ENCODE results near the gene DPH1.
"Not testable (repeated sequence)": the region's sequence is repeated elsewhere in the genome, so short reads cannot be mapped to it uniquely, and the experiment has no call there.

The DPH1 gene

DNA sequence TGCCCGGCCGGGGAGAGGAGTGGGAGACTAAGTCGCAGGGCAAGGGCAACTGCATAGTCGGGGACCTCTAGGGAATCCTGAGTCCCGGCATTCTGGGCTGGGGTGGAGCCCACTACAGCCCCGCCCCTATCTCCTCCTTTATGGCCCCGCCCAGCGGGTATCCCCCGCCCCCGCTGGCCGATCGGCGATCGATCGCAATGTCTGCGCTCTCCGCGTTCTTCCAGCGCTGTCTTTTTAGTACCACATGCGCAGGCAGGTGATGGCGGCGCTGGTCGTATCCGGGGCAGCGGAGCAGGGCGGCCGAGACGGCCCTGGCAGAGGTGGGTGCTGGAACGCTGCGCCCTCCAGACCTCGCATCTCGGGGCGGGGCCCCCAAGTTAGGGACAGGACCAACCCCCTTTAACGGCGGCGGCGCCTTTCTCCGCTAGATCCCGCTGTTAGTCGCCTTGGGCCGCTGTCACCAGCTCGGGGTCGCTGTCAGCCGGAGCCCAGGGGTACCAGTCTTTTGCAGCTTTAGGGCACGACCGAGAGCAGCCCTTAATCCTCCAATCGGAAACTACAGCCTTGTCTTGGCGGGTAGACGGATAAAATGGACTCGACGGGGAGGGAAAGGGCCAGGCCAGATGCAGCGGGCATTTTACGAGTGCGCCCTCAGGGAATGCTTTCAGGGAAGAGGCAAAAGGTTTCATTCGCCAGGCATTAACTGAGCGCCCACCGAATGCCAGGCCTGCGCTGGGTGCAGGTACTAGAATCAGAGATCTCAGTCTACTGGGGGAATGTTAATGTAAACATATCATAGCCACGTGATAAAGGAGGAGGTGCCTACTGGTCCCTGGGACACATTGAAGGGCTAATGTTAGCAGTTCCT, at the start of gene DPH1:
DPH1 (plus strand) TSS at position 243 of the 868 bp plus-strand sequence; CDS start at position 260, 17 bp downstream.
- peak; percentile 80 for DNase-seq

DNA sequence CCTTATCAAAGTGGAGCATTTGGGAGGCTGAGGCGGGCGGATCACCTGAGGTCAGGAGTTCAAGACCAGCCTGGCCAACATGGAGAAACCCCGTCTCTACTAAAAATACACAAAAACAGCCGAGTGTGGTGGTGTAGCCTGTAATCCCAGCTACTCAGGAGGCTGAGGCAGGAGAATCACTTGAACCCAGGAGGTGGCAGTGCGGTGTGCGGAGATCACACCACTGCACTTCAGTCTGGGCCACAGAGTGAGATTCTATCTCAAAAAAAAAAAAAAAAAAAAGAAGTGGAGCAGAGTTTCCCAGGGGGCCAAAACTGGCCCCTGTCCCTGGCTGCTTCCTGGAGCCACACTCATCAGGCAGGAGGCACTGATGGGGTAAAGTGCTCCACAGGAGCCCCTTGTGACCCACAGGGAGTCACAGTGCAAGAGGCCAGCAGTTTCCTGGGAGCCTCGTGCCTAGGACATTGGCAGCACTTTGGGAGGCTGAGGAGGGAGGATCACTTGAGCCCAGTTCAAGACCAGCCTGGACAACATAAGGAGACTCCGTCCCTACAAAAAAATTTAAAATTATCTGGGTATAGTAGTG, 49.2 kb upstream of the DPH1 start:
- no peak for DNase-seq

DNA sequence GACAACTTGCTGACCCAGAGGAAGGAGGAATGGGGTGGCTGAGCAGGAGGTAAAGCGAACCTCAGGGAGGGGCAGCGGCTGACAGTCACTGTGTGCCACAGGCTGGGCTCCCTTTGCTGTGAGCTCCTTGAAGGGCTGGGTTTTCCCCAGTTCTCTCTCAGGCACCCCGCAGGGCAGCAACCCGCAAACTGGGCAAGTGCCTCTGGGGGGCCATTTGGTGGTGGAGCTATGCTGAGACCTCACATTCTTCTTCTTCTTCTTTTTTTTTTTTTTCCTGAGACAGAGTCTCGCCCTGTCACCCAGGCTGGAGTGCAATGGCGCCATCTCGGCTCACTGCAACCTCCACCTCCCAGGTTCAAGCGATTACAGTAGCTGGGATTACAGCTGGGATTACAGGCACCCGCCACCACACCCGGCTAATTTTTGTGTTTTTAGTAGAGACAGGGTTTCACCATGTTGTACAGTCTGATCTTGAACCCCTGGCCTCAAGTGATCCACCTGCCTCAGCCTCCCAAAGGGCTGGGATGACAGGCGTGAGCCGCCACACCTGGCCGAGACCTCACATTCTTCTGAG, 47.1 kb upstream of the DPH1 start:
- DNase-seq: not testable (repeated sequence)

DNA sequence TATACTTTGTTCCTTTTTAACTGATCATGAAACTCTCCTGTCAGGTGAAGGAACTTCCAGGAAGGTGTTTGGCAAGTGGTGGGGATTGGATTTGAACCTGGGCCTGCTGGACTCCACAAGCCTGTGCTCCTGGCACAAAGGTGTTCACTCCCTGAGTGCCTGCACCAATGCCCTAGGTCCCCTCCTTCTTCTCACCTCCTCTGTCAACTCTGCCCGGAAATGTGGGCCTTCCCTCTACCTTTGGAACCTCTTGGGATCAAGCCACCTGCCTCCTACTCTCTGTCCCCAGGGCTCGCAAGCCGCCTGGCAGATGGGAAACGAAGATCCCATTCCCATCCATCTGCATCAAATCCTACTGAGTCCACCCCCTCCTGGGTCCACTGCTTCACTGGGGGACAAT, 44.9 kb upstream of the DPH1 start:
- no peak for DNase-seq

DNA sequence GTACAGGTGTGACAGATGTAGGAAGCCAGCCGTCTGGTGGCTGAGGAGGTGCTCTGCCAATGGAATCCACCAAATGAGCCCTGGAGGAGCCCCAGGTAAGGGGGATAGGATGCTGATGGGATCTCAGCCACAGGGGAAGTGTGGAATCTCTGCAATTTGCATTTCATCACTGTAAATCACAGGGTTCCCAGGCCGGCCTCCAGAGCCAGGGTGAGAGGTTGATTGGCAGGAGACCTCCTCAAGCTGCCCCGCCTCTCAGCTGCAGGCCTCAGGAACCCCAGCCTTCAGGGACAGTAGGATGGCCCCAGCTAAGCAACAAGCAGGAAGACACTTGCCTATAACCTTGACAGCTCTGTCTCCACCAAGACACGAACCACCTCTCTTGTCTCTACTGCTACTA, 44.3 kb upstream of the DPH1 start:
- DNase-seq: no peak

DNA sequence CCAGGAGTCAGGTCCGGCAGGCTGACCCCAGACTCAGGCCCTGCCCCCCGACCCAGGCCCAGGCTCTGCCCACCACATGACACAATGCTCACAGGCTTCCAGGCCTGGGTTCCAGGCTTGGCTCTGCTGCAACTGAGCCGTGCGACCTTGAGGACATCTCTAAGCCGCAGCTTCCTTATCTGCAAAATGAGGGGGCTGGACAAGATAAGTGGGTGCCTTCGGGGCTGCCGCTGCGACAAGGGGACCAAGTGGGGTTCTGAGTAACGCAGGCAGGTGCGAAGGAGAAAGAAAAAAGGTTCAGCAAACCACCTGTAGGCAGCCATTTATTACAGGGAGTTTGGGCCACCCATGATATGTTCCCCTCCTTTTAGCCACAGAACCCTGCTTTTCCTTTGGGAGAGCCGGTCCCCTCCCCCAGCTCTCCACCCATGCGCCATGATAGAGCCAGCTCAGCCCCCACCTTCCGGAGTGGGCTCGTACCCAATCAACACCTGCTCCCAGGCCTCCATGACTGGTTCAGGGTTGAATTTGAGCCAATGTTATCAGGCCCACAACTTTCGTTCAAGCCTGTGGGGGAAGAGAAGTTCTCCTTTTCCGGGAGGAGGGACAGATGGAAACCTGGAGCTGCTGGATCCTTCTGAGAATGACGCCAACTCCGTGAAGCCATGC, 43.0 kb upstream of the DPH1 start:
- no peak for DNase-seq

DNA sequence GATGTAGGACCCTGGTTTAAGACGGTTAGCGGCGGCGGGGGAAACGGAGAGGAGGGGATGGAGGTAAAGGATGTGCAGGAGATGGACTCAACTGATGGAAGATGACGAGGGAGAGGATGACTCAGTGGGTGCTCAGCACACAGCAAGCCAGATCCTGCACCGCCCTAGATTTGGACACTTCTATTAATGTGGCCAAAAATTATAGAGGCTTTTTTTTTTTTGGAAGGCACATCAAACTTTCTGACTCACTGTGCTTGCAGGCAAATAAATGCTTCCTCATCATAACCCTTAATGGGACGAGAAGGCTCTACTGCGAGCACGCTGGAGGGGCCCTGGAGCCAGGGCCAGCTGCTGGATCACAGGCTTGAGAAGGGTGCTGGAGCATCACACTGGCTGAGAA, 40.8 kb upstream of the DPH1 start:
- DNase-seq: no peak

DNA sequence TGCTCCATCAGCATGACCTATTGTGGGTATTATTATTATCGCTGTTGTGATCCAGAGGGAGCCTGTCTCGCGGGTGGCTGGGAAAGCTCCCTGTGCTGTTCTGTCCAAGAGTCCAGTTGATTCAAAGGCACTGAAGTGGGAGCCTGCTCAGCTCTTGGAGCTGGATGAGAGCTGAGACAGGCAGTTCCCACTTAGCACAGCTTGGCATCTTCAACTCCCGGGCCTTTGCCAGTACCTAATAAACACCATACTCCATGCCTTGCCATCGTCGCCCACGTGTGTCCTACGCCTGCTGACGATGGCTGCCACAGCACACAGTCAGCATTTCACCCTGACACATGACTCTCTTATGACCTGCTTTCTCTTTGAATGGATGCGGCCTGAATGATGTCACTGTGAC, 37.4 kb upstream of the DPH1 start:
- DNase-seq: no peak

DNA sequence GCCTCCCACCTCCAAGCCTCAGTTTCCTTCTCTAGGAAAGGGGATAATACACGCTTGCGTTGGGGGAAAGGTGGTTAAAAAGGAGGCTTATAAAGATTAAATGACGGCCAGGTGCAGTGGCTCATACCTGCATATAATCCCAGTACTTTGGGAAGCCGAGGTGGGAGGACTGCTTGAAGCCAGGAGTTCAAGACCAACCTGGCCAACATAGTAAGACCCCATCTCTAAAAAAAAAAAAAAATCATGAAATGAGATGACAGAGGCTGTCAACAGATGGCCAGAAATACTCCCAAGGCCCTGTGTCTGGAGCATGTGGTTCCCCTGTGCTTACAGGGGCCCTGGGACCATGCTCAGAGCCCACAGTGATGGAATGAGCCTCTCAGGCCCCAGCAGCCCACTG, 35.2 kb upstream of the DPH1 start:
- DNase-seq: no peak

DNA sequence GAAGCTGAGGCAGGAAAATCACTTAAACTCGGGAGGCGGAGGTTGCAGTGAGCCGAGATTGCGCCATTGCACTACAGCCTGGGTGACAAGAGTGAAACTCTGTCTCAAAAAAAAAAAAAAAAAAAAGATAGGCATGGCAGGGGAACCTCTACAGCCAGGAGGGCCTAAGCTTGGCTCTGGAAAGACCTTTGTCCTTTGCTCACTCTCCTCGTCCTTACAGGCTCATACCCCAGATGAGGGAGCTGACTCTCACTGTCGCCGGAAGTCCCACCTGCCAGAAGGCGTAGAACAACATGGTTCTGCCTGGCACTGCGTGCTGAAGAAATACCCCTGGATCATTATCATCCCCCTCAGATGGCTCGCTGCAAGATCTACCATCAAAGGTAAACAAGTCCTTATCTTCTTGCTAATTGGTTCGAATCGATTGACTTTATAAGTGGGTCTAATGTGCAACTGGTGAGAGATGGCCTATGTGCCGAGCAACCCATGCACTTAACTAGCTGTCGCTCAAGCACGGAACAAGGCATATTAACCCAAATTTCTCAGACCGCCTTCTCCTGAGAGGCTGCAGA, 34.5 kb upstream of the DPH1 start:
- no peak for DNase-seq

DNA sequence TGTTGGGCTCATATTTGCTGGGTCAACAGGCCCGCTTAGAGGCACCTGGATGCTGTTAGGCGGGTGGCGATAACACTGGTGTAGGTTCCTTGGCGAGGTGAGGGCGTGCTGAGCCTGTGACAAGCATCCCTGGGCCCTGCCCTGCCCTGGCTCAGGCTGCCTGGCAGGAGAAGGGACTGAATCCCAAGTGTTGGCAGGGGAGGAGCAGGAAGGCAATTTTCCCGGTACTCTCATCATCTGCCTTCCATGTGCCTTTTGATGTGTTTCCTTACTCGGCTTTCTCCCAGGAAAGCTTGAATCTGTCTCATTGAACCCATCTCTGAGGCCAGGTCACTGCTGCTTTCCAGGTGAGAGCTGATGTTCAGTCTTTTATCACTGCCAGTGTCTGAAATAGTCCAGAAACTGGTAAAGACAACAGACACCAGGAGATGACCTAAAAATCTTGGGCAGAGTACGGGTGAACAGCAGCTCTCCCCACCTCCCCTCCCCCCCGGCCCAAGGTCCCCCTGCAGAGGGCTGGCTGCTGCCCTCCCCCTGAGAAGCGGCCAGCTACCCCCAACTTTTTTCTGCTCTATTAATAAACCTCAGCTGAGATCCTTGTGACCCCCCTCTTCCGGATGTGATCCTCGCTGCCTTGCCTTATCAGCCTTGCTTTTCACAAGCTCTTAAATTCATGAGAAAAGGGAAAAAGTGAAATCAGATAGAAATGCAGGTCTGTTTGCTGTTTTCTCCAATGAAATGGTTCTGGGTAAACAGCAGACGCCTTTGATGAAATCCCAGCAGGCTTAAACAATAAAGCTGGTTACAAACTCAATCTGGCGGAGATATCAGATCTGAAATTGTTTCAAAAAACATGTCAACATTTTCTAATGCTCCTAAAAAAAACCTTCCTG, 33.8 kb upstream of the DPH1 start:
- DNase-seq: no peak

DNA sequence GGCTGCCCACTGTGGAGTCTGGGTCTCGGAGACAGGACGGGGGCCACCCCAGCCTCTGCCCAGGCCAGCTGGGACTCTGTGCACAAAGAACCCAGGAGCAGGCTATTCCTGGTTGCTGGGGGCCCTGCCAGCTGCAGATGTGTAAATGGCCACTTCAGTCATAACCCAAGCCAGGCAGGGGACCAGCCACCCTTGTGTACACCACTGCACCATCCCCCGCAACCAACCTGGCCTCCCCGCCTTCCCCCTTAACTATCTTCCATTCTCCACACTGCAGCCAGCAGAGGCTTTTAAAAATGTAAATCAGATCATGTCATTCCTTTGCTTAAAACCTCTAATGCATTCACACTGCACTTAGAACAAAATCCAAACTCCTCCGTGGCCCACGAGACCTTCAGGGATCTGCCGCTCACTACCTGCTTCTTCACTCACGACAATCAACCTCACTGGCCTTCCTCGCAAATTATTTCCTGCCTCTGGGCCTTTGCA, 33.1 kb upstream of the DPH1 start:
- no peak for DNase-seq

DNA sequence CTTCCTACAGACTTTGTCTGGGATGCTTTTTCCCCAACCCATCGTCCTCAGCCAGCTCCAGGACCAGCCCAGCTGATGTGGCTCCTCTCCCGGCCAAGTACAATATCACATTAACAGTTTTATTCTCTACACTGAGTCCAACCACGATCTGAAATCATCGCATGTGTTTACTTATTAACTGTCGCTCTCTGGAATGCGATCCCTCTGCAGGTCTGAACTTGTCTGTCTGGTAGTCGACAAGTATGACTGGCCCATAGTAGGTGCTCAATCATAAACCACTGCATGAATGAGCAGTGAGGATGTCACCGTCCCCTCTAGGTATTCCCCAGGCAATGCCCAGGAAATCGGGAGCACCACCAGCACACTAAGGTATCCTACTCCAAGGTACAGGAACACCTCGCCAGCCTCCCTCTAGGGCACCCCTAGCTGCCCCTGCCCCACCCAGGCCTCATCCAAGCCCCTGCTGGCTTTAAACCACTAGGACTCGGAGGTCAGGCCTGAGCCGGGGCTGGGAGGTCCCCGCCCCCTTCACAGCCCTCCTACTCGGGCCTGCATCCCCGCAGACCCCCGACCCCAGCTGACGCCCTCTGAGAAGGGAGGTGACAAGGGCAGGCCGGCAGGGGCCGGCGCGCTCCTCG, 32.5 kb upstream of the DPH1 start:
- DNase-seq: no peak

DNA sequence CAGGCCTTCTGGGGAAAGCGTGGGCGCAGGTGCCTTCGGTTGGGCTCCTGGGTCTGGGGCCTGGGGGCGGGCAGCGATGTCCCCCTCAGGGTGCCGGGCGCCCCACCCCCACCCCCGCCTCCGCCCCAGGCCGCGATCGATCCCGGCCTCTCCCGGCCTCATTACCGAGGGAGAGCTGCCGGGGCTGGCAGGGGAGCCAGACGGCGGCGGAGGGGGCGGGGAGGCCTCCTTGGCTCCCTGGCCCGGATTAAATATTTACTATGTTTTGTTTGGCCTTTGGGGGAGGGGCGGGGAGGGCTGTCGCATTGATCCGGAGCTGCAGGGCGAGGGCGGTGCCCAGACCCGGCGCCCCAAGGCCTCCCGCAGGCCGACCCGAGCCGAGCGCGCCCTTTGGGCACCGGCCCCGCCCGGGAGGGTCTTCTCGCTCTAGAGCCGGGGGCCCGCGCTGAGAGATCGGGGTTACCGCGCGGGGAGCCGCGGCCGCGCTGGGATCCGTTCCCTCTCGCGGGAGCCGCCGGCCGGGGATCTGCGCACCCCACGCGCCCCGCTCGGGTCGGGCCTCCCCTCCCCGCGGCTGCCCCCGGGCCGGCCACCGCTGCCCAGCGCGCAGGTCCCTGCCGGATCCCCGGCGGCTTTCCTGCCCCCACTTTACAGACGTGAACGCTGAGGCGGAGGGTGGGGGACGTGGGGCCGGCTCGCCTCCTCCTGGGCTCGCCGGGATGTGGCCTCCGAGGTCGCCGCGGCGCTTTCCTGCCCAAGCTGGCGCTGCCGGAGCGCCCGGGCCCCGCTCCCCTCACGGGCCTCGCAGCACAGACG, 31.8 kb upstream of the DPH1 start:
- no peak for DNase-seq

DNA sequence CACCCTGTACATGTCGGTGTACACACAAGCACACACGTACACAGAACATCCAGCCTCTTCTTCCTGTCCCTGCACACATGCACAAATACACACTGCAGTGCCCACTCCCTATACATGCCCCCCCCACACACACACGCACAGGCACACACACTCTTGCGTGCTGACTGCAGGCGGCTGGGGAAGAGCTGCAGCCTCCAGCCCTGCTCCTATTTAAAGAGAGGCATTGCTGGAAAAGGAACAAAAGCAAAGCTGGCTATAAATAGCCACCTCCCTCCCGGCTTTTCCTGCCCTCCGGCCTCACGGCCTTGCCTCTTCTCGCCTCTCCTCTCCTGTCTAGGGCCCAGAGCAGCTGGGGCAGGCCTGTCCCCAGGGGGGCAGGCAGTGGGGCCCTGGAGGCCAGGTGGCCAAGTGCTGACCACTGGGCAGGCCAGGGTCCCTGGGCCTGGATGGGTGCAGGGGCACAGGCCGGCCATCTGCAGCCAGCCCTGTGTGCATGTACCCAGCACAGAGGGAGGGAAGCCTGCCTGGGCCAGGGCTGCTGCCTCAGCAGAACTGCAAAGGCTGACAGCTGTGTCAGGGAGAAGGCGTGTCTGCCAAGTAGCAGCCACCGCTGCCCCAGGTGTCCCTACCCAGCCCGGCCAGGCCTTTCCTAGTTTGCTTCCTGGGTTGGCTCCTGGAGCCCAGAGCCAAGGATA, 30.2 kb upstream of the DPH1 start:
- no peak for DNase-seq

DNA sequence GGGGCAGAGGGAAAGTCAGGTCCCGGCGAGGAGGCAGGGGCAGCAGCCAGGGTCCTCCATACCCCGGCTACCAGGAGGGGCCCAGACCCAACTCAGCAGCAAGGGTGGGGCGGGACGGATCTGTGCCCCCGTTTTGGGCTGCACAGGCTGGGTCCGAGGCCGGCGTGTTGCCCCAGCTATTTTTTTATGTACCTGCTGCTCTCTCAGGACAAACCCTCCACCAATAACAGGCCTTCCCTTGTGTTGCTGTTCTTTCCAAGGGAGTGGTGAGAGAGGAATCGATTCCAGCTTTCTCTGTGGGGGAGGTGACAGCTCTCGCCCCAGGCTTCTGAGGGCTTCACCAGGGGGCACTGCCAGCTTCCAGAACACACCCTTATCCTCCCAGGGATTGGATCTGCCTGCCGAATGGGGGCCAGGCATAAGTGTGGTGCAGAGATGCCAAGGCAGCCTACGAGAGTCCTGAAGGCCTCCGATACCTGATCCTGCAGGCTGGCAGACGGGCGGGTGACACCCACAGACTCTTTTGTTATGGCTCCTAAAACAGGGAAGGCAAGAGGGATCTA, 27.1 kb upstream of the DPH1 start:
- no peak for DNase-seq

DNA sequence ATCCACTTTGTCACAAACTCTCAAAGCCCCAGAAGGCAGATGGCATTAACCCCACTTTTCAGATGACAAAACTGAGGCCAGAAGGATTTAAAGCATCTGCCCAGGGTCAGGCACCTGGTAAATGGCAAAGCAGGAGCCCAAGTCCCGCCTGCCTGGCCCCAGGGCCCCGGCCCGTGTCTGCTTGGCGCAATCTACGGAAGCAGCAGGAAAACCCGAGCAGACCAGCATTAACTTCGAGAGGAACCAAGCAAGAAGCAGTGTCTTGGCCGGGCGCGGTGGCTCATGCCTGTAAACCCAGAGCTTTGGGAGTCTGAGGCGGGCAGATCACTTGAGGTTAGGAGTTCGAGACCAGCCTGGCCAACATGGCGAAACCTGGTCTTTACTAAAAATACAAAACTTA, 26.4 kb upstream of the DPH1 start:
- DNase-seq: no peak

DNA sequence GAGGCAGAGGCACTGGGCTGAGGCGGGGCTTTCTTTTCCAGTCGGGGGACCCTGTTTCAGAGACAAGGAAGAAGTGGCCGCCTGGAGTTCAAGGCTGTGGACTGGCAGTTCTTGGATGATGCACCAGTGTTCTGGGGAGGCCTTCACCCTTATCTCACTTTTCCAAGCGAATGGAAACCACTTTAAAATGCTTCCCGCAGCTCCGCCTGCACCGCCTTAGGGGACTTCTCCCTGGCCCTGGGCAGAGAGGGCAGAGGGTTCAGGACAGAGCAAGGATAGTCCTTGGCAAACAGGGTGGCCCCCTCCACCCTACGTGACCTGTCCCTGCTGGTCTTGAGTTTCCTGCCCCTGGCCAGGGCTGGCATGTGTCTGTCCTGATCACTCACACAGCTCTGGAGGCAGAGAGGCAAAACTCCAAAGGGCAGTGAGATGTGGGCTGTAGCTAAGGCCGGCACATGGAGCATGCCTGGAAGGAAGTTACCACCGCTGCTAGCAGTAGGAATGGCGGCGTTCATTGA, 25.5 kb upstream of the DPH1 start:
- no peak for DNase-seq

DNA sequence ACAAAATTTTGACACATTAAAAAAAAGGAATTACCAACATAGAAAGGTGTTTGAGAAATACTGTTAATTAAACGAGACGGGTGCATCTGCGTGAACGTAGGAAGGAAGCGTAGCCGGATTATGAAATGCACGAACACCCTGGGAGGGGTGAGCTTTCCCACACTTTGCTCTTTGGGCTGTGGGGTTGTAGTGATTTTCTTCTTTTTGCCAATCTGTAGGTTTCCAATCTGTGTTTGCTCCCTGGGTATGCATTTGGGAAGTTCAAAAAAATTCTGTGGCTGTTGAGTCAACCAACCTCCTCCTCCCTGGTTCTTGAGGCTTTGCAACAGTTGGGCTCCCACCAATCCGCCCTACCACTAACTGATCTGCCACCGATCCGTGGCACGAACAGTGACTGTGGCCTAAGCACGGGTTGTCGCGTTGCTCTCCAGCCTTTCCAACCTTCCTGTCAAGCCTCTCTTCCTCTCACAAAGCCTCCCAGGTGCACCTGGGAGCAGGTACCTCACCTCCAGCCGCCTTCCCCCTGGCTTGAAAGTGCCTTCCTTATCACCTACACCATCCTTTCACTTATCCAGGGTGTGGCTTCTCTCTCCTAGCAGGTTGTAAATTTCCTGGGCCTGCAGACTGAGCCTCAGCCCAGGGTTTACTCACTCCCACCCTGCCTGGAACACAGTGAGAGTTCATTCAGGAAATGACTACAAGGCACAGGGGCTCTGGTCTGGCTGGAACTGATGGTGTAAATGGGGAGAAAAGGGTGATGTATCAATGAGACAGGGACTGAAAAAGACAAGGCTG, 21.4 kb upstream of the DPH1 start:
- no peak for DNase-seq
